ACHN (cell line): Measurements from ENCODE around the gene MC2R.

Source experiments
- DNase-seq: peaks from one replicate; pipeline ENCODE4 v3.0.0-alpha.2; 2015
- in situ Hi-C: cut with HindIII; loops from 2 replicates; pipeline ENCODE4 v1.10.0; 2017; ENCODE audit warnings: low sequenced_read_pairs, low pct_ligation_motif_present, low pct_unique_long_range_greater_than_20kb

The MC2R gene

DNA sequence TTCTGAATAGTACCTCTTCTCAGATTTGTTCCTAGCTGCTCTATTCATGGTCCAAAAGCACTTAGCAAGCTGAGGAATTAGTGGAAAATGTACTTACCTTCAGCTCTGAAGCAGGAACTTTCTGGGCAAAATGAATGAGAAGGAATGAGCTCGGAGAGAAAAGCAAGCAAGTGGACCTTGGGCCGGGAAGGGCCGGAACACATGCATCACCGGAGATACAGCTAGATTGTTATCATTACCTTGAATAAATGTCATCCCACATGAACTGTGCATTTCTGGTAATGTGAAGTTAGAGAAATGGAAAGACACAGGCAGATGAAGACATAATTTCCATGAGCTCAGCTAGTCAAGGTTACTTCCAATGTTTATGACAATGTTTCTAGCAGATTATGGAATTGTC, at the start of gene MC2R:
MC2R (minus strand) TSS at position 146 of the 400 bp plus-strand sequence. CDS start 30,018 bp downstream, outside the sequence.
- DNase-seq = no peak
- in situ Hi-C loops = no loop called here

DNA sequence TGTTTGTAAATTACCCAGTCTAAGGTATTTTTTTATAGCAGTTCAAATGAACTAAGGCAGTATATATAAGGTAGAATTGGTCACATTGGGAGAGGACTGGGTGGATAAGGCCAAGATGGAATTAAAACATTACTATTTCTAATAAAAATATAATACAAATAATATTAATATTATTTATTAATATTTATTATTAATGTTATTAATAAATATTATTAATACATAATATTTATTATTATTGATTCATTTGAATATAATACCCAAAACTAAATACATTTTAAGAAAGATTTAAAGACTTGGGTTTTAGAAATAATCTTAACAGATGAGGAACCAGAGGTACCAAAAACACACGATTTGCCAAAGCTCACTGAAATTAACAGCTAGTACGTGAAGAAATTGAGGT, 30.5 kb upstream of the MC2R start:
- in situ Hi-C loops = no loop called here
- no peak for DNase-seq

DNA sequence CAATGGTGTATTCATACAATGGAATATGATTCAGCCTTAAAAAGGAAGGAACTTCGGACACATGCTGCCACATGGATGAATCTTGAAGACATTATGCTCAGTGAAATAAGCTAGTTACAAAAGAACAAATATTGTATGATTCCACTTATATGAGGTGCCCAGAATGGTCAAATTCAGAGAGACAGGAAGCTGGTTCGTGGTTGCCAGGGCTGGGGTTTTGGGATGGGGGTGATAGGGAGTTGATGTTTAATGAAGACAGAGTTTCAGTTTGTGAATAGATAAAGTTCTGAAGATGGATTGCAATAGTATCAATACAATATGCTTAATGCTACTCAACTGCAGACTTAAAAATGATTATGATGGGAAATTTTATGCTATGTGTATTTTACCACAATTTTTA, 28.0 kb upstream of the MC2R start:
- in situ Hi-C loops = no loop called here
- DNase-seq = no peak

DNA sequence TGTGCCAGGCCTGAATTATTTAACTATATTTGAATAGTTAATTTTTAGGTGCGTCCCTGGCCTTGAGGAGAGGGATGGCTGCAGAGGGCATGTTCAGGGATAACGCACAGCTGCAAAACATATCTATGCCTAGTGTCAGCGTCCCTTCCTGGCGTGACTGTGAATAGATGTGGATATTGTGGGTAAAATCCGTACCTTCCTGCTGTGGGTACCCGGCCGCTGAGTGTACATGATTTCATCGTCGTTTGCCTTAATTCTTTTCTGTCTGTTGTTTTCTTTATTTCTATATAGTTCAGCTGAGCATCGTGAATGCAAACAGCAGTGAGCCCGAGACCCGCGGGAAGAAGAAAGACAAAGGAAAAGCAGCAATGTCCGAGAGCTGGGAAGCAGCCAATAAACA, 25.0 kb upstream of the MC2R start:
- no peak for DNase-seq
- in situ Hi-C loops = no loop called here

DNA sequence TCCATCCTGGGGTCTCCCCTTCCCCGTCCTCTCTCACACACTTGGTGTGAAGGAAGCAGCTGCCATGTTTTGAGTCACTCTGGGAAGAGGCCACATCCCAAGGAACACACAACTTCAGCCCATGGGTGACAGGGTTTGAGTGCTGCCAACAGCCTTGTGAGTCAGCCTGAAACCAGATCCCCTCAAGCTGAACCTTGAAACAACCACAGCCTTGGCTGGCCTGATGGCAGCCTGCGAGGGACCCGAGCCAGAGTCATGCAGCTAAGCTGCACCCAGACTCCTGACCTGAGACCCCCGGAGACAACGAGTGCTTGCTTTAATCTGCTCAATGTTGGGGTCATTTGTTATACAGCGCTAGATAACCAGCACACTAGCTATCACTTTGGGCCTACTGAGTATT, 19.3 kb upstream of the MC2R start:
- no peak for DNase-seq
- in situ Hi-C loops = no loop called here

DNA sequence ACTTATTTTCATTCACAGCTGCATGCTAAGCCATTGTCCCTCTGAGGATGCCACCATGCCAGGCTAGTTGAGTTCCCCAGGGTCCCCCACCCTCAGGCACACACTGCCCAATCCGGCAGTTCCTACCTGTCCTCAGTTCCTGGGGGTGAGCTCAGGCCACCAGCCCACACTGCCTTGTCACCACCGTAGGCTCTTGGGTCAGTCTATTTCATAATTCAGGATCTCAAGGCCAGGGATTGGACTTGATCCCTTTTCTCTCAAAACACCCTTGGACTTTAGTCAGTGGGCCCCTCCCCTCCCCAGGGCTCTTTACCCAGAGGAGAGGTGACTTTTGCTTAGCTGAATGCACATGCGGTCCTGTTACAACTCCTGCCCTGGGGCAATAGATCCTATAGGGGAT, 18.7 kb upstream of the MC2R start:
- in situ Hi-C loops = no loop called here
- DNase-seq = no peak

DNA sequence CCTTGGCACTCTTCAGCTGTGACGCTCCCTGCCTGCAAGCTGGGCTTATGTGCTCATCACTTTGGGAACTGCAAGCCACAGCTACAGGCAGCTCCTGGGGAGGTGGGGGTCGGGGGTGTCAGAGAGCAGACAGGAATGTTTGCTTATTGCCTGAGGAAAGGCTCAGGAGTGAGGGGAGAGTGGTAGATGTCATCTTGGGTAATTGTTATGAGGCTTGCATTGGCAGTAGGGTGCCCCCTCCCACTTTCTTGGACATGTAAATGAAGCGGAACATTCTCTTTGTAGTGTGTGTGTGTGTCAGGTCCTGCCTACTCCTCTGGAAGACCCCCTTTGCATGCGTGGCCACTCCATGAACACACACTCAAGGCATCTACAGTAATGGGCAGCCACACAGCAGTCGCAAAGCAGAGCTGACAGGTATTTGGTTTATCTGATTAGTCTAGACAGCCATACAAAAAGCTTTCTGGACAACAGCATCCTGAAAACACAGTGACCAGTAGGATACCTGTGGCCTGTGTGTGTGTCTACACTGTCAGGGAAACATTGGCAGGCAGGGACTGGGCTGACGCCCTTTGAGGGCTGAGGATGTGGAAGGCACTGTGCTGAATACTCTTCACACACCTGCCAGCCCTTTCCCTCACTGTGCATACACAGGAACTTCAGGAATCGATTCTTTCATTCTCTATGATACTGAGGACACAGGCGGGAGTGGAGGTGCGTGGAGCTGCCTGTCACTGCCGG, 17.1 kb upstream of the MC2R start:
- DNase-seq = no peak

DNA sequence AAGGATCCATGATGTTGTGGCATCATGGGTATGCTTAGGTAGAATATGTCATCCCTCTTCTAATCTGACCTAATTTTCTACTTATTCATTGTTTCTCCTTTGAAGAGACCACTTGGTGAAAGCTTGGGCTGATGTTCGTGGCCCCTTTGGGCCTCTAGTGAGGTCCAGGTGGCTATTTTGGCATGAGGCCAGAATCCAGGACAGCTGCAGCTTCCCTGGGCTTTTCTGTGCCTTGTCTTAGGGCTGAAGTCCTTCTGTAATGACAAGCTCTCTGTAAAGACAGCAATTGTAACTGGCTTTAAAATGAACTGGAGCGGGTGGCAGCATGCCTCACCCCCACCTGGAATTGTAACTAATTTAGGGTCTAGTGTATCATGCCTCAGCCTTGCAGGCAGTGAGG, 15.6 kb upstream of the MC2R start:
- in situ Hi-C loops = no loop called here
- no peak for DNase-seq

More for the DNA sequence above, 17.1 kb upstream of the MC2R start:
- in situ Hi-C loops = no loop called here

DNA sequence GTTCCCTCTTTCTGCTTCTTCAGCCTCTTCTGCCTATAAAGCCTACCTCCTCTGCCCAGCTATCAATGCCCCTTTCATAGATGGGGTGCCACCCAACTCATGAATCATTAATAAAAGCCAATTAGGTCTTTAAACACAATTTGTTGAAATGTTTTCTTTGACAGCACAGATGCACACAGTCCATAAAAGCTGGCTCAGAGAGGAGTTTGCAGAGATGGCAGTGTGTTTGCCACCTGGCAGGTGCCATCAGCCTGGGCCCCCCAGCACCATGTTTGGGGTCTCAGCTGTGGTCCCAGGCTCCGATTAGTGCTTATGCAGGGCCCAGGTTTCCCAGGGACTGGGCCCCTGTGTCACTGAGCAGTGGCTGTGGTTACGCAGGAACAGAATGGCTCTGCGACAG, 7.9 kb upstream of the MC2R start:
- DNase-seq = no peak
- in situ Hi-C loops = no loop called here

DNA sequence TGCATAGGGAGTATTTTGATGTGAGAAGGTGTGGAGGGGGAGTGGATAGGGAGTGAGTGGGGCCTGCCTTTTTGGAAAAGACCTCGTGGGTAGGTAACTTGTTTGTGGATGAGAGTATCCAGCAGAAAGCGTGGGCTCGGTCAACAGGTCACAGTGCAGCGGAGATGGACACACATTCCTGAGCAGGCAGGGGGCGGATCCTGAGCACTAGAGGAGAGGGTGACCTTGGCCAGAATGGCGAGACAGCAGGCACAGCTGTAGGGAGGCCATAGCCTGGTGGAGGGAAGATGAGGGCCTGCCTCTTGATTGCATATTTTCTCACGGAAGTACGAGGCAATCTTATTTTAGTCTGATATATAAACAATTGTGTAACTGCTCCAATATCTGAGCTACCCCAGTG, 3.6 kb upstream of the MC2R start:
- DNase-seq = no peak
- in situ Hi-C loops = no loop called here

DNA sequence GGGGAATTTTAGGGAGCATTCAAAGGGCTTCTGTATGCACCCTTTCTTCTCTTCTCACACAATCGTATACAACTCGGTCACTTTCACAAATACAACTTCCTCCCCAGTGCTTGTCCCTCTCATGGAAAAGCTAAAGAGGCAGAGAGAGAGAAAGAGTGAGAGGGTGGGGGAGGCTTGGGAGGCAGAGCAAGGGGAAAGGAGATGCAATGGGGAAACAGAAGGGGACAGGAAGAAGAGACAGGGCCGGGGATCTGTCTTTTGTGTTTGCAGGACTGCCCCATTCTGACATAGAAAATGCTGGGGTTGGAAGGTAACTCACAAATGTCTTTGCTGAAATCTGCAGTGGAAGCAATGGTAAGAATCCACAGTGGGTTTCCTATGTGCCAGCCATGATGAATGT, 2.1 kb upstream of the MC2R start:
- no peak for DNase-seq
- in situ Hi-C loops = no loop called here

DNA sequence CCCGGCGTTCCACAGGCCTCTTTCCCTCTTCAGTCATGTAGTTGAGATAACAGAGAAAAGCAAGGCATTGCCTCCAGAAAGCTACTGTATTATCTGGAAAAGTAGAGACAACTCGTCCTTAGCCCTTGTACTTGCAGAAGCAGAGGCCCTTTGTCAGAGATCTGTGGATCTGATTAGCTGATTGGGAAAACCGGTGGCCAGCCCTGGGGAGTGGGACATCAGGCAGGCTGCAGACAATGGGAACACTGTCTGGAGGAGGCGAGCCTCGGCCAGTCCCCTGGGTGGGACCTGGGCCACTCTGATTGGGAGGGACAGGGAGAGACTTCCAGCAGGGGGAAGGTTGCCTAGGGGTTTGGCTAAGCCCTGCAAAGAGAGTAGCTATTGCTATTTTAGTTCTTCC, 1.2 kb upstream of the MC2R start:
- in situ Hi-C loops = no loop called here
- DNase-seq = no peak

DNA sequence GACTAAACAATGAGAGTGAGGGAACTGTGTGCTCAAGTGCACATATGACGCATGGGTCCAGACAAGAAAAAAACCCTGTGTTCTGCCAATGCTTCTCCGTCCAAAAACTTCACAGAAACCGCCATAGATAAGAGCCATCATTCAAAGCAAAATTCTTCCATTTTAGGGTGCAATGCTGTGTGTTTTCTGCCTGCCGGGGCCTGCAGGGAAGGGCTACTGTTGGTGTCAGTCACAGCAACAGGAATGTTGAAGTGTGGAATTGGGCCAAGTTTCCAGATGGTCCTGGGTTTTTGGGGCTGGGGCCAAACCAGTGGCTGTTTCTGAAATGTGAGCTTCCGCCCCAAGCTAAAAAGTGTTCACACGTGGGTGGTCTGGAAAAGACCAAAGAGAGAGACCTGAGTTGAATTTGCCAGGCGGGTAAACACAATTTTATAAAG, 677 bp upstream of the MC2R start:
- no peak for DNase-seq
- in situ Hi-C loops = no loop called here

DNA sequence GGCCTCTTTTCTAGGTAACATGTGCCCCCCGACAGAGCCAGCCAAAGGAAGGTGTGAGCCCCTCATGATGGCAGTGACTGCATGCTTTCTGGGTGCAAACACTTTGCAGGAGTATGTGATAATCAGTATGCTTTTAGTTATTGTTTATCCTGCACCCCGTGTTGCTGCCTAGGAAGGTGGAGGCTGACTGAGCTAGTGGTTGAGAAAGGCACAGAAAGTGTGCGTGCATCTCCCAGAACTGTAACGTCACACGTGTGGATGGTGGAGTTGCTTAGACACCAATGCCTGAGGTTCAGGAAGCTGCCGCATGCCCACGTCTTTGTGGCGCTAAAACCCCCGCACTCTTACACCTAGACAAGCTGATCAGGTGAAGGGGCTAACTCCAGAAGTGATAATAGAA, 580 bp downstream of the MC2R start:
- in situ Hi-C loops = no loop called here
- DNase-seq = no peak

DNA sequence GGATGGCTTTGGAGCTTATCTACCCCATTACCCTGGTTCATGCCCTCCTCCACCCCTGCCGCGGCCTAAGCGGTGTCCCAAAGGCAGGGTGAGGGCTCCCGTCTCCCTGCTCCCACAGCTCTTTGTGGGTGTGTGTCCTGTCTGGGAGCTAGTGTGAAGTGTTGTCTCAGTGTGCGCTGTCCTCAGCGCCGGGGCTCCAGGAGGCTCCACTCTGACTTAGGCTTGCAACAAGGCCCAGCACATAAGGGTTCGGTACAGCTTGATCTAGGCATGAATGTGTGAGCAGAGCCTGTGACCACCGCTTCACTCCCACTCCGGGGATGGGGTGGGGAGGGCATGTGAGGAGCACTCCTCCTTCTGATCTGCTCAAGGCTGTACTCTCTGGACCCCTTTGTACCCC, 1.2 kb downstream of the MC2R start:
- DNase-seq = no peak
- in situ Hi-C loops = no loop called here

DNA sequence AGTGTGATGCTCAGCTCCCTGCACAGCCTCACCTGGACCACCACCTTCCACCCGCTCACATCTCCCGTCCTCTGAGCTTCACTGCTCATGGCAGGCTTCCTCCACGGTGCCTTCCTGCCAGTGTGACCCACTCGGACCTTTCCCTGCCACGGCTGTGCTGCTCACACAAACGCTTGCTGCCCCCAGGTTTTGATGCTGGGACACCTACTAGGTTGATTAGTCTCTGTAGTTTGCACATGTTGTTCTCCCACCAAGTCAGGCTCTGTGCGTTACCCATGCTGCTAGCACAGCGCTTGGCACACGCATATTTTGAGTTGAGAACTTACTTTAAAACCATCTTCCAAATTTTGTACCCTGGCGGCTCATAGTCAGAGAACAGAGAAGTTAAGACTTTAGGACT, 2.1 kb downstream of the MC2R start:
- in situ Hi-C loops = no loop called here
- no peak for DNase-seq

DNA sequence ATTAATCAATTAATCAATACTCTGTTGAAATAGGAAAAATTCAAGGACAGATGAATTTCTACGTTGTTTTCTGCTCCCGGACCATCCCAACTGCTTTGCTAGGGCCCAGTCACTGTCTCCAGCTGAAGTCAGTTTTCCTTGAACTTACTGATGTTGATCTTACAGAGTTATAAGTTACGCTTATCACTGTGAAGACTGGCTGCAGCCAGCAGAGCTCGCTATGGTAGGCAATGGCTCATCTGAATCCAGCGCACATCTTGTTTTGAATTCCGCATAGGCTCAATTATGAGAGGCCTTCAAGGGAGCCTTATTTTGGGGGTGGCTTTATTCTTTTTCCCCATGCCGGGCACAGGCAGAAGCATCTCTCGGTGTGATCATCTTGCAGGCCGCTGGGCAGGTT, 2.7 kb downstream of the MC2R start:
- in situ Hi-C loops = no loop called here
- DNase-seq = no peak

DNA sequence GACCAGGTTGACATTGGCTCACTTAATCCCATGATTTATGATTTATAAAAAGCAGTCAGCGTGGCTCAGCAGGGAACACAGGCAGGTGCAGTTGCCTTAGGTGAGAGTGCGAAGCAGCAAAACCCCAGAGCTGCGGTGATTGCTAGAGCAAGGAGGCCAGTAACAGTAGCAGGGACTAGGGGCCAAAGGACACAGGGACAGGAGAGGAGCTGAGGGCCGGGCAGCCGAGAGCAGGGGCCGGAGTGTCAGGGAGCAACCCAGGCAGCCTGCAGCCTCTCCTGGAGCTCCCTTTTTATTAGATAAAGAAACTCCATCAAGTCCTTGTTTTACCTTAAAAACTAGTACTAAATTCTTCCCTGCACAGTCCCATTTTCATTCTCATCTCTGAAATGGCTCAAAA, 4.3 kb downstream of the MC2R start:
- in situ Hi-C loops = no loop called here
- no peak for DNase-seq

DNA sequence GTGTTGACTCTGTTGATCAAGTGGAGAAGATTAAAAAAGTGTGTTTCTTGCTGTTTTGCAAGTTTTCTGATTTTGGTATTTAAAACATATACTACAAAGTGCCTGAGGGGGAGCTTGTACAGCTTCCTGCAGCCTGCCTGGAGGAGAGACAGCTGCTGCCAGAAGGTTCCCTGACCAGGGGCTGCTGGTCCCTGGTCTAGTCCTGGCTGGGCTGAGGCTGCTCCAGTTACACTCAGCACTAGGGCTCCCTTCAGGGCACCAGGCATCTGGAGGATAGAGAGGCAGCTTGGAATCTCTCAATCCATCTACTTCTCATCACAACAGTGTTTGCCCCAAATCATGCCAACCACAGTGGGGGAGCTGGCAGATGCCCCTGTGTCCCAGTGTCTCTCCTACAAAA, 4.8 kb downstream of the MC2R start:
- in situ Hi-C loops = no loop called here
- DNase-seq = no peak

DNA sequence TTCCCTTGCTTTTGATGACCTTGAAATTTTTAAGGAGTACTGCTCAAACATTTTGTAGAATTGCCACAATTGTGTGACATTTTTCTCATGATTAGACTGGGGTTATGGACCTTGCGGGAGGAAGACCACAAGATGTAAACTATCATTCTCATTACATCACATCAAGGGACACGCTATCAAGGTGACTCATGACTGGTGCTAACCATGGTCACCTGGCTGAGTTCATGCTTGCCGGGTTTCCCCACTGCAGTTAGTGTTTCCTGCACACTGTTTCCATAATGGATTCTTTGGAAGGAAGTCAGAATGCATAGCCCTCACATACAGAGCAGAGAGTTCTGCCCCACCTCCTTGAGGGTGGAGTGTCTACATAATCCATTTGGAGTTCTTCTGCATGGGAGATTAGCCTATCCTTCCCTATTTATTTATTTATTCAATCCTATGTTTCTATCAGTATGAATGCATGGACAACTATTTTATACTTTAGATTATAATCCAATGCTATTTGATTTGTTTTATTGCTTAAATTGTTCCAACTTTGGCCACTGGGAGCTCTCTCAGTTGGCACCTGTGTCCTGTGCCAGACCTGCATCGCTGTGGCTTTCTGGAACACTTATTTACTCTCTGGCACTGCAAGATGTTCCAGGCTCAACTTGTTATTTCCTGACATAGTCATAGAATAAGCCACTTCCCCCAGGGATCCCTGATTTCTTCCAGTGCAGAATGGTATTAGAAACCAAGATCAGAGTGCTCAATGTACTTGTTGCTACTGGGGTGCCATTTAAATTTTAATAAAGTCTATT, 6.0 kb downstream of the MC2R start:
- in situ Hi-C loops = no loop called here
- no peak for DNase-seq
